Stimulated activated CD8-positive, alpha-beta memory T cell treated with anti-CD3 and anti-CD28 coated beads, Interleukin-12 subunit alpha, Interleukin-12 subunit beta, amount 100 ng/mL, for 24 hours (primary cell): ENCODE results near the gene DDAH1.
"Not testable (repeated sequence)": the region's sequence is repeated elsewhere in the genome, so short reads cannot be mapped to it uniquely, and the experiment has no call there.

Experiments
- DNase-seq: peaks from one replicate; pipeline ENCODE4 v3.0.0-alpha.2; 2020; ENCODE audit errors: extremely low read depth

The DDAH1 gene

GRCh38 chr1:85359874-85360721 is 104.9 kb downstream of the DDAH1 start:
- DNase-seq: no peak

DNA sequence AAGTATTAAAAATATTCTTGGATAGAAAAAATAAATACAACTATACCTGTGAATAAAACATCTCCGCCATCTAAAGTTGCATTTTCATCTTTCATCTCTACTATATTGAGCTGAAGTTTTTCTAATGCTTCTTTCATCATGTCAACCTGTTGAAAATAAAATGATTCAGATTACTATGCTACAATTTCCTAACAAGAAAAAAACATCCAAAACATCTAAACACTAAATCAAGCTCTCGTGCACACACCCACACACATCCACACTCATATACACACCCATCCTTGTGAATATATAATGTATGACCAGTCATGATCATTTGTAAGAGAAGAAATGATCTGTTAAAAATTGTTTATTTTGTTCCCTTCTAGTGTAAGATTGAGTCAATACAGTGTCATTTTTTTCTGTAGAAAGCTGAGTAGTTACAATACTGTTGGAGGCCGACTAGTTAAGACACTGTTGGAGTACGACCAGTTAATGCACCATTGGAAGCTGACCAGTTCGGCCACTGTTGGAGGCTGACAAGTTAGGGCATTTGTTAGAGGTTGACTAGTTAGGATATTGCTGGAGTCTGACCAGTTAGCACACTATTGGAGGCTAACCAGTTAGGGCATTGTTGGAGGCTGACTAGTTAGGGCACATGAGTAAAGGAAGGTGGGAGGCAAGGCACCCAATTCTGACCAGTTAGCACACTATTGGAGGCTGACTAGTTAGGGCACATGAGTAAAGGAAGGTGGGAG is 106.1 kb downstream of the DDAH1 start:
- no peak for DNase-seq

GRCh38 chr1:85357817-85358216 is 107.1 kb downstream of the DDAH1 start:
- no peak for DNase-seq

DNA sequence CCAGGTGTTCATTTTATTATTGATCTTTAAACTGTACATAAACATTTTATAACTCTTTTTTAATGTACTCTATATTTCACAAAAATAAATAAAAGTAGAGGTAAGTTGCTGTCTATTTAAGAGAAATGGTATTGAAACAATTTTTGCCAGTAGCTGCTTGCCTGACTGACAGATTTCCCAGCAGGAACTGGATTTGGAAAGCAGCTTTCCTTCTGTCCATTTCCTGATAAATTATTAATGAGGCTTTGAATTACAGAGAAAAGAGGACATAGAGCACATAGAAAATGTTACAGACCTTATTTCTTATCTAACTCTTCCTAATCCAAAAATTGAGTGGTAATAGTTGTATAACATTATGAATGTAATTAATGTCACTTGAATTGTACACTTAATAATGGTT is 108.8 kb downstream of the DDAH1 start:
- DNase-seq: no peak

DNA sequence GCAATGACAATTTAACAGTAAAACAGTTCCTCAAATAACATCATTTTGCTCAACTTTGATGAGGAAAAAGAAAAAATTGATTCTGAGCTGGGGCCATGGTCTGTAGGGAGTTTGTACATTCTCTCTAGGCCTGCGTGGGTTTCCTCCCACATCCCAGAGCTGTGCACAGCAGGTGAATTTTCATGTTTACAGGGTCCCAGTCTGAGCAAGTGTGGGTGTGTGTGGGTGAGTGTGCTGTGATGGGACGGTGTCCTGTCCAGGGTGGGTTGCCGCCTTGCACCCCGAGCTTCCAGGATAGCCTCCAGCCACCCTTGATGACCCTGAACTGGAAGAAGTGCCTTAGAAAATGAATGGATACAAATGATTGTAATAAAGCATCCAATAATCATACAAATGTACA is 112.9 kb downstream of the DDAH1 start:
- DNase-seq: no peak

DNA sequence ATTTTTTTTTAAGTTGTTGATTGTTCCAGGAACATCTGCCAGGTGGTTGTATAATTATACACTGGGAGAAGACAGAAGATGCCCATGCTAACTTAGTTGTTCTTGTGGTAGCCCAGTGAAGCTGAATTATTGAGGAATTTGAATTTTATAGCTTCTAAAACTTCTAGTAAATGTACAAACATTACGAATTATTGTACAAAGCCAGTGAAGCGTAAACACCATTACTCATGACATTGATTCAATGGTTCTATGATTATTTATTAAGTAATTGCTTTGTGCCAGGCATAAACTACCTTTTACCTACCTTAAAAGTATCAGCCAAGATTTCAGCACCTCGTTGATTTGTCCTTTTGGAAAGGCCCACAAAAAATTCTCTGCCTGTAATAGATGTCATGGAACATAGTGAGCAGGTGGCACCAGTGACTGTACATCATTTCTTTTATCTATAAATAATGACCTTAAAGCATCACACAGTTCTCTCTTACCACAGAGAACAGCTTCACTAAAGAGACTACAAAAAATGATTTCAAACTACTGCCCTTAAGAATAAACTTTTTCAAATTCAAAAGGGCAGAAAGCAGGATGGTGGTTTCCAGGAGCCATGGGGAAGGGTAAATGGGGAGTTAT is 113.6 kb downstream of the DDAH1 start:
- no peak for DNase-seq

GRCh38 chr1:85349224-85349623 is 115.7 kb downstream of the DDAH1 start:
- no peak for DNase-seq

DNA sequence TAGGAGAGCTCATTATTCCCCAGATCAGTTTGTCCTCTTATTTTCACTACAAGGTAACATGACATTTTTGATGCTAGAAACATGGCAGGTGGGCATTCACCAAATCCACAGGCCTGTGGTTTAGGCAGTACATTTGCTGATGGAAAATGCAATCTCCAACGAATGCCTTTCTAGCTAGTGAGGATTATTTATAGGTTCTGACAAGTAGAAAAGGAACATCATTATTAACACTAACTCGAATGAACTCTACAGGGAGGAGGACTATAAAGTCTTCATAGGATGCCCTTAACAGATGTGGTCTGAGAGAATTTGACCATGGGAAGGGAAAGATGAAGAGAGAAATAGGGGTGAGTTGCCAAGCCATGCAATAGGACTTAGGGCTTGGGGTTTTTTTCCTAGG is 117.1 kb downstream of the DDAH1 start:
- no peak for DNase-seq

DNA sequence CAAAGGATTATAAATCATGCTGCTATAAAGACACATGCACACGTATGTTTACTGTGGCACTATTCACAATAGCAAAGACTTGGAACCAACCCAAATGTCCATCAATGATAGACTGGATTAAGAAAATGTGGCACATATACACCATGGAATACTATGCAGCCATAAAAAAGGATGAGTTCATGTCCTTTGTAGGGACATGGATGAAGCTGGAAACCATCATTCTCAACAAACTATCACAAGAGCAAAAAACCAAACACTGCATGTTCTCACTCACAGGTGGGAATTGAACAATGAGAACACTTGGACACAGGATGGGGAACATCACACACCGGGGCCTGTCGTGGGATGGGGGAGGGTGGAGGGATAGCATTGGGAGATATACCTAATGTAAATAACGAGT is 117.7 kb downstream of the DDAH1 start:
- DNase-seq: not testable (repeated sequence)

GRCh38 chr1:85344256-85344694 is 120.7 kb downstream of the DDAH1 start:
- DNase-seq: no peak

GRCh38 chr1:85343612-85344255 is 121.2 kb downstream of the DDAH1 start:
- DNase-seq: no peak

GRCh38 chr1:85343213-85343611 is 121.7 kb downstream of the DDAH1 start:
- no peak for DNase-seq

GRCh38 chr1:85342207-85342606 is 122.8 kb downstream of the DDAH1 start:
- DNase-seq: no peak

DNA sequence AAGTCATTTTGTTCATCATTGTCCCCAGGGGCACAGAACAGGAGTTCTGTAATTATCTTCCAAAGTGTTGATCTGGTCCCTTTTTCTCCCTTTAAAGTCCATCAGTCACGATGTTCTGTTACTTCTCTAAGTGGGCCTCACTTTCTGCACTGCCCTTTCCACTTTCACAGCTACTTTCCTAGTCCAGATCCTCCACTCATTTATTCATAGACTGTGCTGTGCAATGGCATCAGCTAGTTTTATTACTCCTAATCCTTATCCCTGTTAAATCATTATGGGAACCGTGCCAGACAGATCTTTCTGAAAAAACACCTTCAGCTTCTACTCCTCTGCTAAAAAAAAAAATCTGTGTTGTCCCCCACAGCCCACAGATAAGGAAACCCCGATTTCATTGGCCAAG is 124.5 kb downstream of the DDAH1 start:
- DNase-seq: no peak

GRCh38 chr1:85339656-85340399 is 125.1 kb downstream of the DDAH1 start:
- no peak for DNase-seq

GRCh38 chr1:85339089-85339488 is 125.9 kb downstream of the DDAH1 start:
- DNase-seq: no peak

DNA sequence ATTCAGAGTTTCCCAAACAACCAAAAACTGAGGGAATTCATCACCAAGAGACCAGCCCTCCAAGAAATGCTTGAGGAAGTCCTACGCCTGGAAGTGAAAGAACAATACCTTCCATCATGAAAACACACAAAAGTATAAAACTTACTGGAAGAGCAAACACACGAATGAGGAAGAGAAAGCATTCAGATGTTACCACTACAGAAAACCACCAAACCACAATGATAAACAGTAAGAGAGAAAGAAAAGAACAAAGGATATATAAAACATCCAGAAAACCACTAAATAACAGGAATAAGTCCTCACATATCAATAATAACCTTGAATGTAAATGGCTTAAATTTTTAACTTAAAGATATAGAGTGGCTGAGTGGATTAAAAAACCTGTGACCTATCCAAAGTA is 130.0 kb downstream of the DDAH1 start:
- no peak for DNase-seq

DNA sequence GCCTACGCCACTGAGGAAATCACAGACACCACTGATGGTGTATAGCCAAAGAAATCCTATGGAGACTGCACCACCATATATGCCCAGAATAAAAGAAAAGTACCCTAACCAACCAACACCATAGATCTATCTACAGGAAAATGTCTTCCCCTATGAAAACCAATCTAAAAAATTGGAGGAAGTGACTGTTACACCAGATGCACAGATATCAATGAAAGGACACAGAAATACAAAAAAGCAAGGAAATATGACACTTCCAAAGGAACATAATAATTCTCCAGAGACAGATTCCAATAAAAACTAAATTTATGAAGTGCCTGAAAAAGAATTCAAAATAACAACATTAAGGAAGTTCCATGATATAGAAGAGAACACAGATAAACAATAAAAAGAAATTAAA is 131.8 kb downstream of the DDAH1 start:
- DNase-seq: no peak

DNA sequence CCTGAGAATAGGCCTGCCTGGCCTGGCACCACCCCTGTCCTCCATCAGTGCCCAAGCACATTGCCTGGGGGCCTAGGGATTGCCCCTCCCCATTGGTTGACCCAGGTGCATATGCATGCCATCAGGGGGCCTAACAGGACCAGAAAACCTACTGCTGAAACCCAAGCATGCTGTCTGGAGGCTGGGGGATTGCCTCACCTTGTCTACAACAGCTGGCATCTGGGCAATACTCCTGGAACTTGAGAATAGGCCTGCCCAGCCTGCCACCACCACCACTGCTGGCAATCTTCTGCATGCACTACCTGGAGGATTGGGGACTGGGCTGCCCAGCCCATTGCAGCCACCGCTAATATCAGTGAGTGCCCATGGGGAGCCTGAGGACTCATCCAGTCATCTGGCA is 132.4 kb downstream of the DDAH1 start:
- DNase-seq: no peak

DNA sequence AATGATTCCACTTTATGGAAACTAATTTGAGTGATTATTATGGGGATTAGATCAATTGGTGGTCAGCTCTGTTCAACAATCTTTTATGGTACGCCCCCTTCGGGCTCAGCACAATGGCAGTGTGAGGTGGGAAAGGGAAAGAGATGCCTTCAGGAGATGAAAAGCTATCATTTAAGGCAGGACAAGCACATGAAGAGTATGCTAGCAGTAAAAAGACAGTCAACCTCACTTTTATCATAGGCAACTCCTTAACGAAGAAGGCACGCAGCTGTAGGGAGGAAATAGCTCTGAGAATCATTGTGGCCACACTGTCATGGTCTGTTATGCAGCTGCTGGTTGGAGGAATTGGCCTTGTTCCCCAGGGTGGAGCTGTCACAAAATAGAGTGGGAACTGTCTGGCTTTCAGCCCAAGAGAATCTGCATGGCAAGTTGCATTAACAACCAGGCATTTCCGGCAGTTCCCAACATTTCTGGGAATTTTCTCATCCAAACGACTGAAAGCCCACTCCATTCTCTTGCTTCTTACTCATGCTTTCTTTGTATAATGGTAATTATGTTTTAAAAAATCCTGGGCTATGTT is 134.2 kb downstream of the DDAH1 start:
- DNase-seq: no peak

DNA sequence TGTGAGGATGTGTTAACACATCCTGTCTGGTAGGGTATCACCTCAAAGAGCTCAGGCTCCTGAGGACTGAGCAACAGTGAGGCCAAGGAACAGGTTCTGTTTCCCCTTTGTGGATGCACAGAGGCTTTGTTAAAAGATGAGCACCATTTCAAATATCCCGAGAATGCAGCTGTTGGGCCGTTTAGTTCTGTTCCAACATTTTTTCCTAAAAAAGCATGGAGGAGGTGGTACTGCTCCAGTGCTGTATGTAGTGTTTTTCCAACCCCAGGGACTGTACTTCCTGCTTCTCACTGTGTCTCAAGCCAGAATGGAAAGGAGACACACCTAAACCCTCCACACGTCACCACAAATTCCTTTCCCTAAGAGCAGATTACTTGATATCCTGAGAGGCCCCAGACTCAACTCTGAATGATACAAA is 134.7 kb downstream of the DDAH1 start:
- no peak for DNase-seq
